GM12865 (cell line): ENCODE results near the gene AGER.

Experiments used
- DNase-seq: peaks from one replicate; pipeline ENCODE4 v3.0.0; 2010; ENCODE audit warnings: low read depth
- H3K4me3 ChIP-seq: 2 replicates; pipeline ENCODE4 v1.5.1; 2011; ENCODE audit warnings: mild to moderate bottlenecking, low read depth, low read length, control low read depth
- TF ChIP-seq, protein P1 (sequence below): IDR thresholded peaks from 2 replicates; pipeline ENCODE4 v1.5.1; 2011; ENCODE audit warnings: low read length, control low read depth, low read depth, inconsistent platforms; ENCODE audit not compliant: insufficient read depth; ENCODE audit errors: missing control alignments

Gene AGER

GRCh38 chr6:32132110-32132509 lies 51.9 kb downstream of the AGER start:
- DNase-seq: no peak
- H3K4me3 ChIP-seq: no peak overlapping the region
- TF ChIP-seq, protein P1, sequence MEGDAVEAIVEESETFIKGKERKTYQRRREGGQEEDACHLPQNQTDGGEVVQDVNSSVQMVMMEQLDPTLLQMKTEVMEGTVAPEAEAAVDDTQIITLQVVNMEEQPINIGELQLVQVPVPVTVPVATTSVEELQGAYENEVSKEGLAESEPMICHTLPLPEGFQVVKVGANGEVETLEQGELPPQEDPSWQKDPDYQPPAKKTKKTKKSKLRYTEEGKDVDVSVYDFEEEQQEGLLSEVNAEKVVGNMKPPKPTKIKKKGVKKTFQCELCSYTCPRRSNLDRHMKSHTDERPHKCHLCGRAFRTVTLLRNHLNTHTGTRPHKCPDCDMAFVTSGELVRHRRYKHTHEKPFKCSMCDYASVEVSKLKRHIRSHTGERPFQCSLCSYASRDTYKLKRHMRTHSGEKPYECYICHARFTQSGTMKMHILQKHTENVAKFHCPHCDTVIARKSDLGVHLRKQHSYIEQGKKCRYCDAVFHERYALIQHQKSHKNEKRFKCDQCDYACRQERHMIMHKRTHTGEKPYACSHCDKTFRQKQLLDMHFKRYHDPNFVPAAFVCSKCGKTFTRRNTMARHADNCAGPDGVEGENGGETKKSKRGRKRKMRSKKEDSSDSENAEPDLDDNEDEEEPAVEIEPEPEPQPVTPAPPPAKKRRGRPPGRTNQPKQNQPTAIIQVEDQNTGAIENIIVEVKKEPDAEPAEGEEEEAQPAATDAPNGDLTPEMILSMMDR: no peak

DNA sequence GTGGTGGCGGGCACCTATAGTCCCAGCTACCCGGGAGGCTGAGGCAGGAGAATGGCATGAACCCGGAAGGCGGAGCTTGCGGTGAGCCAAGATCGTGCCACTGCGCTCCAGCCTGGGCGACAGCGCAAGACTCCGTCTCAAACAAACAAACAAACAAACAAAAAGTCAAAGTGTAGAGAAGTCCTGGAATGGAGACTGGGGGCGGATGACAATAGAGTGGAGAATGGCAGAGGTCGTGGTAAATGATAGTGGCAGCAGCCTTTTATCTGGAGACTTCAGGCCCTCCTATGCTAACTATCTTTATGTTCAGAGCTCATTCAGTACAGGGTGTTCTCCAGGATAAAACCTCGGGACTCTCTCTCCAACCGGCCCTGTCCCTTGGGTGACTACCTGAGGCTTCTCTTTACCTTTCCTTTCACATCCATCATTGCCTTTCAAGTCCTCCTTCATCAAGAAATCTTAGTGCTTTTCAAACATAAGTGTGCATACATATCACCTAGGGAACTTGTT lies 52.6 kb downstream of the AGER start:
- no peak for DNase-seq
- TF ChIP-seq, protein P1: no peak

More for the DNA sequence above, 52.6 kb downstream of the AGER start:
- H3K4me3 ChIP-seq: no peak overlapping the region
